Stimulated activated CD4-positive, alpha-beta T cell treated with anti-CD3 and anti-CD28 coated beads, Interleukin-4, amount 100 ng/mL, for 1 hour (primary cell): ENCODE results near the gene NEURL1B.
"Not testable (repeated sequence)": the region's sequence is repeated elsewhere in the genome, so short reads cannot be mapped to it uniquely, and the experiment has no call there.

Source experiments
- DNase-seq: peaks from one replicate; pipeline ENCODE4 v3.0.0-alpha.2; 2020

The NEURL1B gene

GRCh38 chr5:172659570-172659908, 18.5 kb downstream of the NEURL1B start:
- DNase-seq, result no peak

DNA sequence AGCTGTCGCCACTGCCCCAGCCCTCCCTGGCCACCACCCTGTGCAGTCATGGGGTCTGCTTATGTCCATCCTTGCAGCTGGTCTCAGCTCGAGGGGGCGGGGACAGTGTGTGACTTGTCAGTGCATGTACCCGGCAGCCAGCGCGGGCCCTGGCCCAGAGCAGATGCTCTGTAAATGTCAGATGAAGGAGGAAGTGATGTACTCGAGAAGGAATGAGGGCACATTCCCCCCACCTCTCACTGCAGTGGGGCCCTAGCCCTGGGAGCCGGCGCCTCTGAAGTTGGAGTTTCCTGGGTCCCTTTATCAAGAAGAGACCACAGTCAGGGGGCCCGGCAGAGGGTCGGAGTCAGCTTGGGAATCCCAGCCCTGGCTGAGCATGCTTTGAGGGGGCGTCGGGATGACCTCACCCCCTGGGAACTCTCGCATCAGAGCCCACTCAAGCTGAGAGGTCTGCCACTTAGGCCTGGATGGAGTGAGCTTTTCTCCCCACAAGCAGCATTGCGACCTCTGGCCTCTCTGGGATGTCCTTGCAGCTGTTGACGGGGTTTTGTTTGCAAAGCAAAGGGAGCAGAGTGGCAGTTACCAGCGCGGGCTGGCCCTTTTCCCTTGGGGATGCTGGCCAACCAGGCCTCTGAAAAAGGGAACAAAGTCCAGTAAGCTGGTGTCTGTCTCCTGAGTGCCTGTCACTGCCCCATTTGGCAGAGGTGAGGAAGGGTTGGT, 19.0 kb downstream of the NEURL1B start:
- DNase-seq, result no peak

DNA sequence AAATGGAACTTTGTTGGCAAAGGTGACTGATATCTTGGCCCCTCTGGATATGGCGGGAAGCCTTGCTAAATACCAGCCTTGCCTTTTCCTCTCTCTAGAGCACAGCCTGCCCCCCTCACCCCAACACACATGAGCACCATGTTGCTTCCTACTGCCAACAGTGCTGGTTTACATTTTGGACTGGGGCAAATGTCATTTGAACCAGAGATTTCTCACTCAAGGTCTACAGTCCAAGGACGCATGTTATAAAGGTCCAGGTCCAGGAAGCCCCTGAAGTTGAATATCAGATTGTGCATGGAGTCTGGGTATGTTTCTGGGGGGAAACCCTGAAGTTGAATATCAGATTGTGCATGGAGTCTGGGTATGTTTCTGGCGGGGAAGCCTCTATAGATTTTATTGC, 19.9 kb downstream of the NEURL1B start:
- DNase-seq, result no peak

DNA sequence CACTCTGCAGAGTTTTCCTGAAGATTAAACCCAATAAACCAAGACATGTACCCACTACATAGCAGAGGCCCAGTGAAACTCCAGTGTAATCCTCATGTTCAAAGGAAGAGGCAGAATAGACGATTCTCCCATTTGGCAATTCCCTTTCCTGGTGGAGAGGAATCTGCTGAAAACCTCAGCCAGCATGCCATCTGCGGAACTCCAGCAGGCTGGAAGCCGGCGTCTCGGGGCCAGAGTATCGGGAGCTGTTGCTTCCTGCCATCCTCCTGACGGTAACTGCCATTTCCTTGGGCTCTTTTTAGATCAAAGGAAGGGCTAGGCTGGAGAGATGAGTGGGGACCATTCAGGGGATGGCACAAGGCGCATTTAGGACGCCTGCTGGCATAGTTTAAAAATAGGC, 20.5 kb downstream of the NEURL1B start:
- DNase-seq, result no peak

DNA sequence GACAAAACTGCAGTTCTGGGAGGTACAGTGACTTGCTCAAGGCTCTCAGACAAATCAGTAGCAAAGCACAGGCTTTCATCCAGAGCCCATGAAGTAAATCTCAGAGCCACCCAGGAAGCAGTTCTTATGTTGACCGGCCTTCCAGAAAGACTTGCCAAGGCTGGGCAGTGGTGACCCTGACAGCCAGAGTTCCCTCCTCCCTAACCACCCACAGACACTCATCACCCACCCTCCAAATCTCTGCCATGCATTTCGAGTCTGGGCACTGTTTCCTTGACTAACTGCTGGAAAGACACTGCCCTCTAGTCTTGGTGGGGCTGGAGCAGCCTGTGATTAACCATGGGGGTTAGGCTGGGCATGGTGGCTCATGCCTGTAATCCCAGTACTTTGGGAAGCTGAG, 21.5 kb downstream of the NEURL1B start:
- DNase-seq, result no peak

GRCh38 chr5:172664018-172664417, 23.0 kb downstream of the NEURL1B start:
- DNase-seq, result no peak

DNA sequence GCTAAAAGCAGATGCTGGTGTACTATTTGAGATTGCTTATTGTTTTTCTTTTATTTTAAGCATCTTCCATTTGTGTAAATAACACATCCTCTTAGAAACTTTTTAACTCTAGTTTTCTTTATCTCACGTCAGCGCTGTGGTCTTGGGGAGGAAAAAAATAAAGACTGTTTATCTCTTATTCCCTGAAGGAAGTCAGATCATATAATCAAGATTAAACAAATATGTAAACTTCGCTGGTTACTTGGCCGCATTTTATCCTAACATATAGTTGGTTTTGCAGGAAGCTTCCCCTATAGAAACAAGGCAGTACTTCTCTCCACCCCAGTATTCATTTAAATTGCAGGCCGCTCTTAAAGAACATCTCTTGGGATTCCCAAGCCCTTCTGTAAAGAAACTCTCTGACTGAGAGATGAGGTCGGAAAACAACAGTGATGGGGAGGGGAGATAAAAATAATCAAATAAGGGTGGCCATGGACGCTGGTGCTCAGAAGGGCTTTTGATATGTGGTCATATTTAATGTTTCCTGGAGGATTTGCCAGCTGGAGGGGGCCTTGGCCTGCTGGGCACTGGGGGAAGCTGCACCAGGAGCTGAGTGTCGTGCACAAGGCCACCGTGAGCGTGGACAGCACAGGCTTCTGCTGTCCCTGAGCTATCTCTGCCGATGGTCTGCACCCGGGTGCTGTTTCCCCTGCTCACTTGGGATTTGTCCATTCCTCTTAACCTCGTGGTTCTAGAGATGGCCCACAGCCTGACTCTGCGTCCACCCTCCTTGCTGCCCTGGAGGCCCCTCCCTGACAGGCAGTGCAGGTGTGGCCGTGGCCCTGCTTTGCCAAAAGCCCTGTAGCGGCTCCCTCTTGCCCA, 23.8 kb downstream of the NEURL1B start:
- no peak for DNase-seq

- no peak for DNase-seq
Measured at GRCh38 chr5:172666251-172666650, 25.2 kb downstream of the NEURL1B start.

DNA sequence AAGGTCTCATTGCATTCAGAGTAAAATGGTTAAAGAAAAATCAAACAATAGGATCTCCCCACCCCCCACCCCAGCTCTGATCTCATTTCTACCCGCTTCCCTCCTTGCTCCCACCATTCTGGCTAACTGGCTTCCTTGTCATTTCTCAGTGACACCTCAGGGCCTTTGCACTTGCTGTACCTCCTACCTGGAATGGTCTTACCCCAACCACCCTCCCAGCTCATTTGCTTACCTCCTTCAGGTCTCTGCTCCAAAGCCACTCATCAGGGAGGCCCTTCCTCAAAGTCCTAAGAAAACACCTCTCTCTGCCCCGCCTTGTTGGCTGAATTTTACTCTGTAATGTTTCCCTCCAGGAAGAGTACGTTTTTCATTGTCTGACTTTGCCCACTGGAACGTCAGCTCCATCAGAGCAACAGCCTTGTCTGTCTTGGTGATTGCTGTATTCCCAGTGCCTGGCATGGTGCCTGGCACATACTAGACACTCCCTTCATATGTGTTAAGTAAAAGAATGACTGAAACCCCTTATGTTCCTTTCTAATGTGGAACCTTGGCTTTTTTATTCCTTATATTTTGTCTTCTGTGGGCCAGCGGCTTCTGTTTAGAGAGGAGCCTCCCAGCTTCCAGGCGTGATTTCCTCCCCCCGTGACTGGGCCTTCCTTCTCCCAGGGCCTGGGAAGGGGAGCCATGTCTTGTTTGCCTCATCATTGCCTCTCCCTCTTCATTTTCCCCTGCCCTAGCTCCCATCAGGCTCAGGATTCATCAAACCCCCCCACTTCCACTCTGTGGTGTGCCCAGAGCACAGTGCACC, 26.9 kb downstream of the NEURL1B start:
- no peak for DNase-seq

- no peak for DNase-seq
Measured at GRCh38 chr5:172668594-172669071, 27.6 kb downstream of the NEURL1B start.

DNA sequence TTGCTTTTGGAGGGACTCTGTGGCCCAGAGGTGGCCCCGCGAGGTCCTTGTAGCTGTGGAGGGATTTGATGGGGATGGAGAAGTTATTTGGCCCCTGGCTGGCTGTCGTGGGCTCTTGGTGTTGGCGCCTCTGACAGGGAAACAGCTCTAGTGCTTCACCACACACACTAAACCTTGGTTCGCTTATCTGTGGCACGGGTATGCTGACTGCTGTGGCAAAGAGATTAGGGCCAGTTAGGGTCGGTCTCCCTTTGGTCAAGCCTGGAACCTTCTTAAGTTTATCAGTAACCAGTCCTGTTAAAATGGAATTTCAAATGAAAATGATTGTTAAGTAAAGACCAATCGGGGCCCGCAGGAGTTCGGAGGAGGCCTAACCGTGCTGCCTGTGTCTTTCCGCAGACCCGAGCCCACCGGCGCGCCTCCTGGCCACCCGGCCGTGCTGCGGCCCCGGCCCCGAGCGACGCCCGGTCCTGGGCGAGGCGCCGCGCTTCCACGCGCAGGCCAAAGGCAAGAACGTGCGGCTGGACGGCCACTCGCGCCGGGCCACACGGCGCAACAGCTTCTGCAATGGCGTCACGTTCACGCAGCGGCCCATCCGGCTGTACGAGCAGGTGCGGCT, 28.4 kb downstream of the NEURL1B start:
- no peak for DNase-seq

GRCh38 chr5:172670005-172670402, 28.9 kb downstream of the NEURL1B start:
- no peak for DNase-seq

DNA sequence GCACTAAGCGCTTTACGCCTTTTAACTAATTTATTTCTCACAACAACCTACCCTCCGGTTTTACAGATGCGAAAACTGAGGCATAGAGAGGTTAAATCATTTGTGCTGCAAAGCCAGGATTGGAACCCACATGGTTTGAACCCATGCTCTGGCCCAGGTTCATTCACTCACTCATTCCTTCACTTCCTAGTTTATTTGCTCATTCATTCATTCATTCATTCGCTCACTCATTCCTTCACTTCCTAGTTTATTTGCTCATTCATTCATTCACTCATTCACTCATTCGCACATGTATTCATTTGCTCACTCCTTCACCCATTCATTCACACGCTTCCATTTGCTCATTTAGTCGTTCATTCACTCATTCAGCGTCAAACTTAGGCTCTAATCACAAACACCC, 29.4 kb downstream of the NEURL1B start:
- DNase-seq, result no peak

DNA sequence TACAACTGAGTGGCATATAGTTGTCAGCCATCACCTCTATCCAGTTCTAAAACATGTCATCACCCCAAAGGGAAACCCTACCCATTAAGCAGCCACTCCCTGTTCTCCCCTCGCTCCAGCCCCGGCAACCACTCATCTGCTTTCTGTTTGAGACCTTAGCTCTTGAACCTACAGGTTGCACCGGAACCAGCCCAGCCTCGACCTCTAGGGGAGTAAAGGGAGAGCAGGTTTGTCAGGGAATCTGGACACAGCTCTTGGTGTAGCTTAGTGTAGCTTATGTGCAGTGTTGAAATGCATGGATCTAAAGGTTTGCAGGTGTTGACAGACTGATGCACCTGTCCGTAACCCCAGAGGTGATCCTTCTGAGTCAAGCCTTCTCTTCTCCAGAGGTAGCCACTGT, 30.0 kb downstream of the NEURL1B start:
- no peak for DNase-seq

DNA sequence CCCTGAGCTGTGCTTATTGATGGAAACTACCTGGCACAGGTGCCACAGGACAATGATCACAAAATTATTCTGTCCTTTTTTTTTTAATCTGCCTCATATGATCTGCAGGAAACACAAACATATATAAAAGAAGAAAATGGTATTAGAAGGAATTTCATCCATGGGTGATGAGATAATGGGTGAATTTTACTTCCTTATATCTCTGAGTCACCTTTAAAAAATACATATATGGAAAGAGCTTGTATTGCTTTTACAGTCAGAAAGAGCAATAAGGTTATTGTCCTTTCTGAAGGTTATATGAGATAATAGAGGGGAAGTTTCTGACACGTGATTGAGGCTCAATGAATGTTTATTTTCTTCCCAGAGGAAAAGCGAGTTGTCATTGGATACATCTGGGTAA, 31.6 kb downstream of the NEURL1B start:
- no peak for DNase-seq

- no peak for DNase-seq
Measured at GRCh38 chr5:172674155-172674554, 33.1 kb downstream of the NEURL1B start.

- no peak for DNase-seq
Measured at GRCh38 chr5:172676914-172677475, 35.9 kb downstream of the NEURL1B start.

DNA sequence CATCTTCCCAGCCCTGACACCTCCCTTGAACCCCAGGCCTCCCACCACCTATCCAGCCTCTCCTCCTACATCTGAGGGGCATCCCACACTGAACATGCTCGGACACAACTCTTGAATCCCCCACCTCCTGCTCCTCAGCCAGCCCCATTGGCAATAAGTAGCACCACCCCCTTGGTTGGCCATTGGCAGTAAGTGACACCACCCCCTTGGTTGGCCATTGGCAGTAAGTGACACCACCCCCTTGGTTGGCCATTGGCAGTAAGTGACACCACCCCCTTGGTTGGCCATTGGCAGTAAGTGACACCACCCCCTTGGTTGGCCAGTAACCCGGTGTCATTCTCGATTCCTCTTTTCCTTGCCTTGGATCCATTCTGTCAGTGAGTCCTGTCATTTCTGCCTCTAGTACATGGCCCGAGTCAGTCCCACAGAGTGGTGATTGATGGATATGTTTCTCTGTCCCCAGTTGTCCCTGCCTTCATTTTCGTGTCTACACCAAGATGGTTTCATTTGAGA, 37.4 kb downstream of the NEURL1B start:
- not testable (repeated sequence) for DNase-seq

DNA sequence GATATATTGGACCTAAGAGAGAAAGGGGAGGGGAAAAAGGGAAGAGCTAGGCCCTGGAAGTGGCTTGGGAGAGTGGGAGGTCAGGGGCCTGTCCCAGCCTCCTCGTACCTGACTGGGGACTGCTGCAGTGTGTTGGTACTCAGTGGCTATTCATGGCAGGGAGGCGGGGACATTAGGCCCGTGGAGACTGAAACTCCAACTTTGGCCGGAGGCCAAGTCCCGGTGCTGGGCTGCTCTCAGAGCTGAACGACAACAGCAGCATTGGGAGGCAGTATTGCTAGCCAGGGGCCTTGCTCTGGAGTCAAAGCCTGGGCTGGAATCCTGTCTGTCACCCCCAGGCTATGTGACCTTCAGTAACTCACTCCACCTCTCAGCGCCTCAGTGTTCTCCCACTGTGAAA, 37.8 kb downstream of the NEURL1B start:
- DNase-seq, result no peak

- no peak for DNase-seq
Measured at GRCh38 chr5:172679628-172680212, 38.7 kb downstream of the NEURL1B start.

DNA sequence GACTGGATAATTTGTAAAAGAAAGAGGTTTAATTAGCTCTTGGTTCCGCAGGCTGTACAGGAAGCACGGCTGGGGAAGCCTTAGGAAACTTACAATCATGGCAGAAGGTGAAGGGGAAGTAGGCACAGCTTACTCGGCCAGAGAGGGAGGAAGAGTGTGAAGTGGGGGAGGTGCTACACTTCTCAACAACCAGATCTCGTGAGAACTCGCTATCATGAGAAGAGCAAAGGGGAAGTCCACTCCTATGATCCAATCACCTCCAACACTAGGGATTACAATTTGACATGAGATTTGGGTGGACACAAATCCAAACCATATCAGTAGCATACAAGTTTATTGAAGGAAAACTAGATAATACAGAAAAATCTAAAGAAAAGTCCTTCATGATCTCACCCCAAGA, 39.9 kb downstream of the NEURL1B start:
- DNase-seq, result no peak

GRCh38 chr5:172681421-172681820, 40.4 kb downstream of the NEURL1B start:
- DNase-seq, result no peak
